GM19372 (cell line): ENCODE data around the gene OST4.
A peak's percentile ranks its signal among the peaks of the same experiment; 100 is the strongest.

ENCODE experiments used
- ATAC-seq: cut with Tn5 transposase; IDR thresholded peaks from one replicate; pipeline ENCODE4 v1.9.1; 2021; ENCODE audit warnings: mild to moderate bottlenecking, low read depth, moderate library complexity; ENCODE audit not compliant: unreplicated experiment

Gene OST4

DNA sequence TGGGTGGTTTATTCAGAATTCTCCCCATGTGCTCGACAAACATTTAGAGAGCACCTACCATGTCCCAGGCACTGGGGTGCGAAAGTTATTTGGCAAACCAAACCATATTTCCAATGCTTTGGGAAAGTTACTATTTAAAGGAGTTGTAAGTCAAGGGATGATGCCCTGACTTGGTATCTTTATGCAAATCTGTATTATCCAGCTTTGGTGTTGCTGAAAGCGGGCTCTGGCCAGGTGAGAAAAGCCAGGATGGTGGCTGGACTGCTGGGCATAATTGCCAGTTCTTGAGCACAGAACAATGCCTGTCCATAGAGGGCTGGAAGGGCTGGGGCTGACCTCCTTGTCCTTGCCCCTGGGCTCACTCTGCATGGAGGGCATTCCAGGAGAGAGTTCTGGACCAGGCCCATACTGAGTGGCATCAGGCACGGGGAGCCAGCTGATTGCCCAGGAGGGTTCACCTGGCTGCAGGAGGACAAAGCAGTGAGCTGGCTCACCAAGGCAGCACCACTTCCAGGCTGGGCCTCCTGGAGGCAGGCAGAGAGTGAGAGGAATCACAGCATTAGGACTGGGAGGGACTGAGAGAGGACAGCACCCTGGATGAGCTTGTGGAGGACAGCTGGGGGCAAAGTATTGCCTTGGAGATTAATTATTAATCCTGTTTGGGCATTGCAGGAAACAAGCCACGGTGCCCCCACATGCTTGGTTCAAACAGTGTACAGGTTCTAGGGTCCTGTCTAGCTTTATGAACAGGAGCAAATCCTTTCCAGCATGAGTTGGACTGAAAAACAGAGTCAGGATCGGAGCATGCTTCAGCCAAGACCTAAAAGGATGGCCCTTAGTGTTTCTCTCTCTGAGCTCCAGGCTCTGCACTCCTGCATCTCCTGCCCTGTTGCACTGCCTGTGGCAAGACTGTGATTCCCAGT, 22.2 kb upstream of the OST4 start:
- no peak for ATAC-seq

DNA sequence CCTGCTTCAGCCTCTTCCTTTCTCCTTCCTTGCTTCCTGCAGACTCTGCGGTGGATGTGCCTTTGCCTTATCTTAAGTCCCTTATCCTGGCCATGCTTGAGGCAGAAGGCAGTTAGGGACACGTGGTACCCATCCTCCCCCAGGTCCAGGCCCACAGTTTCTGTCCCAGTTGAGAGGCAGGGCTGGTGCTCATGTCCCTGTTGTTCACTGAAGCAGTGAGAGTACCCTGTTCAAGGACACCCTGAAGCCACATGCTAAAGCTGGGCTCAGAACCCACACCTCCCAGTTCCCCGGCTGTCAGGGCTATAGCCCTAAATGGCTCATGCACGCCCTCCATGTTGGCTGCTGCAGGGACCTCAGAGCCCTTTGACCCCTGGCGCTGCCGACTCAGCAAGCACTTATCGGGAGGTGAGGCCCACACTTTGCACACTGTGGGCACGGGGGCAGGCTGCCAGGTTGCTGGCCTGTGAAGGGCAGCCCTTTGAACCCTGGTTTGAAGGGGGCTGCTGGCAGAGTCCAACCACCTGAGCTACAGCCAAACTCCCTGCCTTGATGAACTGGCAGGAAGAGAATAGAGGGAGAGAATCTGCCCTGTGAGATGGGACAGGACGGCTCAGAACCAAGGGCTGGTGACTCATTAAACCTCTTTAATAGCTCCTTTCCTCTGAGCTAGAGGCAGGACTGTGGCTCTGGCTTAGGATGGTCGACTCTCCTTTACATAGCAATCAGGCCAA, 21.4 kb upstream of the OST4 start:
- no peak for ATAC-seq

DNA sequence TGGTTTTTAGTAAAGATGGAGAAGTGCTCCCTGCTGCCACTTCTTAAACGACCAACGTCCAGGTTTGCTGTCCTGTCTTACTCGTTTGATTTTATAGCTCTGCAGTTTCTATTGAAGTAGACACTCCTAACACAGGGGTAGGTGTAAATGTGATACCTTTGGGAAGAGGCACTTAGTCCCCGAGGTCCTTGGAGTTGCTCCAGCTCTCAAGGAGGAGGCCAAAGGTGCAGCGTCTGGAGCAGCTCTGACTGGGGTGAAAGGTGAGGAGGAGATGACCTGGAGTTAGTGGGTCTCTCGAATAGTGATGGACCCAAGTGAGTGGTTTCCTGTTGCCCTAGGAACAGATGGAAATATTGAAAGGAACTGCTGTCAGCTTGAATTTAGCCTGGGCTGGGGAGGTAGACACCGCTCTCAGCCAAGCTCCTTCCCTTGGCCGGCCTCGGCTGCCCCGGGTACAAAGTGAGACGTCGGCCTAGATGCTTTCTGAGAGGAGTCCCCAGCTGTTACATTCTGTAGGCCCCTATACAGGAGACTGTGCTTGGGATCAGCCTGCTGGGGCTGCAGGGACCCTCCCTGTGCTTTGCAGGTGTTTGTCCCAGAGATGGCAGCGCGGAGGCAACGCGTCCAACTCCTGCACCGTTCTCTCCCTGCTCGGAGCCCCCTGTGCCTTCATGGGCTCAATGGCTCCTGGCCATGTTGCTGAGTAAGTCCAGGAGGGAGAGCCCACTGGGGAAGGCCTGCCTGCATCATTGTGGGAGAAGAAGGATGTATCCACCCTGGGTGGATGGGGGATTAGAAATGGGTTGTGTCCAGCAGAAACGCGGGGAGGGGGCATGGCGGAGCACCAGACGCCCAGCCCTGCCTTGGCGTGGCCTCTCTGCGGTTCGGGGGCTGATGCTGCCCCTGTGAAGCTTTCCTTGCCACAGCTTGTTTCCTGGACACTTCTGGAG, 20.6 kb upstream of the OST4 start:
- ATAC-seq: no peak

DNA sequence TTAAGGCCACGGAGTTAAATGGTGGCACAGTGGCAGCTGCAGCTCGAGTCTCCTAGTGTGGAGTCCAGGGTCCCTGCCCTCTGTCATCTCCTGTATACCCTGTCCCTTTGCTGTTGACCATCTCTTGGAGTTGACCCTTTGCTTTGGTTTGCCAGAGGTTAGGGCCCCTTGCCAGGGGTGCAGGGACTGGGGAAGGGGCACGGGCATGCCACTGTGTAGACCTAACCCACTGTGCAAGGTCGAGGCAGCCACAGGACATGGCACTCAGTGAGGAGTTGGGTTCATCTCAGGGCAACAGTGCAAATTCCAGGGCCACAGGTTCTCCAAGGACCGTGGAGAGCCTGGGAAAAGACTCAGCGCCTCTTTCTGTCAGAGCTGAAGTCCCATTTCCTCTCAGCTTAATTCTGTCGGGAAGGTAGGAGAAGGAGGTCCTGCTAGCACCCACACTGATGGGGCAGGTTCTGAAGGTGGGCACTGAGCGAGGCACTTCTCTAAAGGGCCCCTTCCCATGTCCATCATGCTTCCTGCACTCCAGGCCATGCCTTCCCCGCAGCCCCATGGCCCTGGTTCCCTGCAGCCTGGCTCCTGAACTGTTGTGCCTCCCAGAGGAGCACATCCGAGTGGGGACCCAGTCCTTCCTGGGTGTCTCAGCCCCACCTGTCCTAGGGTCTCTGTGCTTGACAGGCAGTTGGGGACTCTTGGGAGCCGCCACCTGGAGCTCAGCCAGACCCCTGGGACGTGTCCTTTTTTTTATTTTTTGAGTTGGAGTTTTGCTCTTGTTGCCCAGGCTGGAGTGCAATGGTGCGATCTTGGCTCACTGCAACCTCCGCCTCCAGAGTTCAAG, 17.9 kb upstream of the OST4 start:
- ATAC-seq: no peak

GRCh38 chr2:27088634-27089033, 17.2 kb upstream of the OST4 start:
- no peak for ATAC-seq

GRCh38 chr2:27087823-27088410, 16.5 kb upstream of the OST4 start:
- ATAC-seq: no peak

GRCh38 chr2:27086724-27087593, 15.5 kb upstream of the OST4 start, which contains the start of gene KHK:
TSS of gene KHK (plus strand) at chr2:27086772. CDS start at chr2:27087260, 488 bp downstream.
- ATAC-seq: no peak

GRCh38 chr2:27086090-27086723, 14.8 kb upstream of the OST4 start:
- peak; percentile 78 for ATAC-seq

- ATAC-seq: no peak
These were observed 14.2 kb upstream of the OST4 start for GRCh38 chr2:27085673-27086089.

GRCh38 chr2:27085062-27085672, 13.7 kb upstream of the OST4 start:
- no peak for ATAC-seq

DNA sequence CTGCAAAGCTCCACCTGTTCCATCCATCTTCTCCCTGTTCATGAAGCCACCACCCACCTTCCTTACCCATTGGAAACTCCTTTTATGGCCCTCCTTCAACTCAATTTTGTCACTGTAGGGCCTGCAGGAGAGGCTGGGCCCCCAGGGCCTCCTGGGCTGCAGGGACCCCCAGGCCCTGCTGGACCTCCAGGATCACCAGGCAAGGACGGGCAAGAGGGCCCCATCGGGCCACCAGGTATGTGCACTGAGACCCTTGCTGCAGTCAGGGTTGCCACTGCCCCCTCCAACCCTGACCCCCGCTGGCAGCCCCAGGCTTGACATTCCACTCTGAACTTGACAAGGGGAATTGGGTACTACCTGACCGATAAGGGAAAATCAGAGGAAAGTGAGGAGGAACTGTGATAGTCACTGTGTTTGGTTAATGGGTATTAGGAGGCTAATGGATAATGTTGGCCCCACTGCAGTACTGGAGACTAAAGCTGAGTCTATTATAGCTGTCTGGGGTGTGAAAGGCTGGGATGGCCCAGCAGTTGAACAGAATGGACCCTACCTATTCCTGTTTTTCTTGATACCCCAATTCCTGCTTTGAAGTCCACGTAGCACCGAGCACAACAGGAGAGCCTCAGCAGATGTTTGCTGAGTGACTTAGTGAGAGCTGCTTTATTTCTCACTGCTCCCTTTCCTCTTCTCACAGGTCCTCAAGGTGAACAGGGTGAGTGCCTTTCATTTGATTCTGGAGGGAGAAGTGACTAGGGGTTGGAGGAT, 13.0 kb upstream of the OST4 start:
- no peak for ATAC-seq

- ATAC-seq: no peak
These were observed 12.2 kb upstream of the OST4 start for GRCh38 chr2:27083410-27084296.

DNA sequence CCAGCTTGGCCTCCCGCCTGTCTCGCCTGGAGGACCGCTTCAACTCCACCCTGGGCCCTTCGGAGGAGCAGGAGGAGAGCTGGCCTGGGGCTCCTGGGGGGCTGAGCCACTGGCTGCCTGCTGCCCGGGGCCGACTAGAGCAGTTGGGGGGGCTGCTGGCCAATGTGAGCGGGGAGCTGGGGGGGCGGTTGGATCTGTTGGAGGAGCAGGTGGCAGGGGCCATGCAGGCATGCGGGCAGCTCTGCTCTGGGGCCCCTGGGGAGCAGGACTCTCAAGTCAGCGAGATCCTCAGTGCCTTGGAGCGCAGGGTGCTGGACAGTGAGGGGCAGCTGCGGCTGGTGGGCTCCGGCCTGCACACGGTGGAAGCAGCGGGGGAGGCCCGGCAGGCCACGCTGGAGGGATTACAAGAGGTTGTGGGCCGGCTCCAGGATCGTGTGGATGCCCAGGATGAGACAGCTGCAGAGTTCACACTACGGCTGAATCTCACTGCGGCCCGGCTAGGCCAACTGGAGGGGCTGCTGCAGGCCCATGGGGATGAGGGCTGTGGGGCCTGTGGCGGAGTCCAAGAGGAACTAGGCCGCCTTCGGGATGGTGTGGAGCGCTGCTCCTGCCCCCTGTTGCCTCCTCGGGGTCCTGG, 11.4 kb upstream of the OST4 start:
- no peak for ATAC-seq

DNA sequence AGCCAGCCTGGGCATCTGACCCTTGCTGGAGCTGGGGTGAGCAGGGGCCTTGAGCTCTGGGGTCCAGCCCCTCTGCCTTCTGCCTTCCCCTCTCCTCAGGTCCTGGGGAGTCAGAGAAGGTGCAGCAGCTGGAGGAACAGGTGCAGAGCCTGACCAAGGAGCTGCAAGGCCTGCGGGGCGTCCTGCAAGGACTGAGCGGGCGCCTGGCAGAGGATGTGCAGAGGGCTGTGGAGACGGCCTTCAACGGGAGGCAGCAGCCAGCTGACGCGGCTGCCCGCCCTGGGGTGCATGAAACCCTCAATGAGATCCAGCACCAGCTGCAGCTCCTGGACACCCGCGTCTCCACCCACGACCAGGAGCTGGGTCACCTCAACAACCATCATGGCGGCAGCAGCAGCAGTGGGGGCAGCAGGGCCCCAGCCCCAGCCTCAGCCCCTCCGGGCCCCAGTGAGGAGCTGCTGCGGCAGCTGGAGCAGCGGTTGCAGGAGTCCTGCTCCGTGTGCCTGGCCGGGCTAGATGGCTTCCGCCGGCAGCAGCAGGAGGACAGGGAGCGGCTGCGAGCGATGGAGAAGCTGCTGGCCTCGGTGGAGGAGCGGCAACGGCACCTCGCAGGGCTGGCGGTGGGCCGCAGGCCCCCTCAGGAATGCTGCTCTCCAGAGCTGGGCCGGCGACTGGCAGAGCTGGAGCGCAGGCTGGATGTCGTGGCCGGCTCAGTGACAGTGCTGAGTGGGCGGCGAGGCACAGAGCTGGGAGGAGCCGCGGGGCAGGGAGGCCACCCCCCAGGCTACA, 10.7 kb upstream of the OST4 start:
- no peak for ATAC-seq

DNA sequence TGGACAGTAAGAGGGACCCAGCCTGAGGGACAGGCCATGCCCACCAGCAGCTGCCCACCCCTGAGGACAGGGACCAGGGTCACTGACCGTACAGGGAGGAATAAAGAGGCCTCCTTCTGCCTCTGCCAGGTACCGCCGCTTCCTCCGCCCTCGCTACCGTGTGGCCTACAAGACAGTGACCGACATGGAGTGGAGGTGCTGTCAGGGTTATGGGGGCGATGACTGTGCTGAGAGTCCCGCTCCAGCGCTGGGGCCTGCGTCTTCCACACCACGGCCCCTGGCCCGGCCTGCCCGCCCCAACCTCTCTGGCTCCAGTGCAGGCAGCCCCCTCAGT, 9.1 kb upstream of the OST4 start:
- ATAC-seq: no peak
